HG02884 (cell line): Measurements from ENCODE around the gene NTNG2.

Experiments used
- ATAC-seq: cut with Tn5 transposase; IDR thresholded peaks from one replicate; pipeline ENCODE4 v1.9.1; 2021; ENCODE audit warnings: mild to moderate bottlenecking, moderate library complexity; ENCODE audit not compliant: unreplicated experiment

The NTNG2 gene

GRCh38 chr9:132146039-132146438 is 15.8 kb upstream of the NTNG2 start:
- ATAC-seq = no peak

- ATAC-seq = no peak
Observed at GRCh38 chr9:132146575-132146974, 15.3 kb upstream of the NTNG2 start.

- ATAC-seq = no peak
Observed at GRCh38 chr9:132147331-132147730, 14.5 kb upstream of the NTNG2 start.

GRCh38 chr9:132147839-132148238 is 14.0 kb upstream of the NTNG2 start:
- ATAC-seq = no peak

- no peak for ATAC-seq
Observed at GRCh38 chr9:132150256-132150655, 11.6 kb upstream of the NTNG2 start.

GRCh38 chr9:132151118-132151517 is 10.7 kb upstream of the NTNG2 start:
- ATAC-seq = no peak

- ATAC-seq = no peak
Observed at GRCh38 chr9:132152231-132152630, 9.6 kb upstream of the NTNG2 start.

- no peak for ATAC-seq
Observed at GRCh38 chr9:132154863-132155567, 6.8 kb upstream of the NTNG2 start.

- no peak for ATAC-seq
Observed at GRCh38 chr9:132155568-132155895, 6.3 kb upstream of the NTNG2 start.

GRCh38 chr9:132156262-132156661 is 5.6 kb upstream of the NTNG2 start:
- ATAC-seq = no peak

GRCh38 chr9:132157347-132158116 is 4.3 kb upstream of the NTNG2 start:
- no peak for ATAC-seq

- ATAC-seq = no peak
Observed at GRCh38 chr9:132160802-132161742, 786 bp upstream of the NTNG2 start.

GRCh38 chr9:132162764-132163456 is 1.1 kb downstream of the NTNG2 start:
- no peak for ATAC-seq

- ATAC-seq = no peak
Observed at GRCh38 chr9:132163457-132163875, 1.6 kb downstream of the NTNG2 start.

- no peak for ATAC-seq
Observed at GRCh38 chr9:132163876-132164603, 2.2 kb downstream of the NTNG2 start.

GRCh38 chr9:132164604-132165362 is 2.9 kb downstream of the NTNG2 start:
- no peak for ATAC-seq

- no peak for ATAC-seq
Observed at GRCh38 chr9:132166599-132166998, 4.7 kb downstream of the NTNG2 start.

GRCh38 chr9:132167192-132167591 is 5.3 kb downstream of the NTNG2 start:
- no peak for ATAC-seq

- ATAC-seq = no peak
Observed at GRCh38 chr9:132168347-132168746, 6.5 kb downstream of the NTNG2 start.
